Measurements from ENCODE around the gene UROS. TPM values are rescaled to one million over a fixed set of nuclear protein-coding genes. Genes with fewer than 3 reads are reported as not detected.

Gene UROS
- total and polyA plus RNA-seq, 2 of the 4 experiments (the other 2 are of a cell fraction): 48.7 to 56.5 TPM

- no TSS peak for BruUV-seq (replicated peaks)
- Histone ChIP-seq H2AK5ac (ENCODE audit: low read depth, low read length) (no peak overlapping the region), H4K20me1 (ENCODE audit: insufficient read depth, low read length) (no peaks in the 10 kb centered on the region), H3K4me1 (ENCODE audit: control insufficient read depth, insufficient read depth, low read length) (no peaks in the 10 kb centered on the region), H4K91ac (ENCODE audit: insufficient read depth, low read depth, low read length) (no peak overlapping the region), H3K4me2 (ENCODE audit: low read depth, low read length) (no peak overlapping the region), H2BK120ac (ENCODE audit: low read depth, low read length) (no peak overlapping the region), H3K4ac (ENCODE audit: low read depth, low read length) (no peak overlapping the region), H2BK5ac (ENCODE audit: low read depth, low read length, poor library complexity, severe bottlenecking) (no peak overlapping the region), H3K79me1 (ENCODE audit: low read depth in 1 of 2, low read length in 2 of 2) (no peaks in the 10 kb centered on the region), H3K9me1 (ENCODE audit: insufficient read depth, low read length) (no peaks in the 10 kb centered on the region), H4K8ac (ENCODE audit: low read depth in 2 of 2, low read length in 2 of 2) (no peak overlapping the region), H4K5ac (ENCODE audit: low read depth, low read length) (no peak overlapping the region), H3K56ac (ENCODE audit: extremely low read depth, insufficient read depth, low read length) (no peak overlapping the region), H3K27me3 (ENCODE audit: control insufficient read depth, insufficient read depth, low read length) (peaks cover 2% of the 10 kb centered on the region; the same call in 1 of the 2 replicates), H2AK9ac (replicated peaks; ENCODE audit: low read depth, low read length, poor library complexity) (no peak overlapping the region), H3K14ac (replicated peaks; ENCODE audit: low read depth, low read length) (no peak overlapping the region), H3K4me3 (ENCODE audit: insufficient read depth, low read depth, low read length) (no peak overlapping the region), H2BK20ac (ENCODE audit: low read depth, low read length) (no peak overlapping the region), H3K23ac (ENCODE audit: low read depth, low read length) (no peak overlapping the region), H3K36me3 (ENCODE audit: control insufficient read depth, insufficient read depth, low read length) (no peaks in the 10 kb centered on the region), H3K18ac (ENCODE audit: low read depth, low read length) (no peak overlapping the region), H2BK15ac (ENCODE audit: low read depth, low read length) (no peak overlapping the region), H2AFZ (replicated peaks; ENCODE audit: low read length, poor library complexity) (no peak overlapping the region), H3K9me3 (ENCODE audit: control insufficient read depth, insufficient read depth, low read length) (no peaks in the 10 kb centered on the region), H3K9ac (ENCODE audit: low read depth, low read length) (no peak overlapping the region), H3K27ac (ENCODE audit: insufficient read depth, low read length) (no peak overlapping the region)
- TF ChIP-seq RCOR1 (IDR thresholded peaks at IDR 0.05; ENCODE audit: insufficient replicate concordance, low read length) (no peak), MXI1 (IDR thresholded peaks at IDR 0.05; ENCODE audit: borderline replicate concordance, low read depth, low read length) (no peak), CTCF (conservative IDR thresholded peaks at IDR 0.05; ENCODE audit: low read depth, low read length) (no peak), BHLHE40 (IDR thresholded peaks at IDR 0.05; ENCODE audit: low read depth, low read length) (no peak), NFE2L2 (IDR thresholded peaks at IDR 0.05; ENCODE audit: low read depth, low read length) (no peak), MAFK (IDR thresholded peaks at IDR 0.05; ENCODE audit: low read depth, low read length) (no peak), POLR2A (IDR thresholded peaks at IDR 0.05; ENCODE audit: low read depth, low read length) (no peak), ELK1 (IDR thresholded peaks at IDR 0.05; ENCODE audit: borderline replicate concordance, low read depth, low read length) (no peak), CEBPB (IDR thresholded peaks at IDR 0.05; ENCODE audit: low read depth, low read length) (no peak), SMC3 (IDR thresholded peaks at IDR 0.05; ENCODE audit: low read depth, low read length) (no peak), USF2 (IDR thresholded peaks at IDR 0.05; ENCODE audit: low read depth, low read length) (no peak), CHD1 (IDR thresholded peaks at IDR 0.05; ENCODE audit: low read depth, low read length) (no peak)
- CTCF ChIA-PET: no interaction called here
- in situ Hi-C loops (cut with MboI; ENCODE audit: low sequenced_read_pairs) (no loop called here), intact Hi-C loops (cut with micrococcal nuclease) (no loop called here), dilution Hi-C loops (cut with HindIII; ENCODE audit: low sequenced_read_pairs, unreplicated experiment) (no loop called here)
- no peak for DNase-seq
- WGBS, 2 experiments (ENCODE audit: extremely low coverage in 2 of 2, insufficient read length in 1 of 2): 67% methylated on average over 1 of the region's 8 CpGs; no CpG with 5 or more reads in 1 of the 2 experiments
- POLR2A ChIA-PET (ENCODE audit: unreplicated experiment): no interaction called here
- ATAC-seq (ENCODE audit: low read depth): no peak
Observed at GRCh38 chr10:125781374-125781773, 41.7 kb downstream of the UROS start.

Data from IMR-90 (cell line).